Inflammatory macrophage treated with lipopolysaccharide for 4 hours (primary cell): ENCODE measurements around the gene ARMC2.
"Not testable (repeated sequence)": the region's sequence is repeated elsewhere in the genome, so short reads cannot be mapped to it uniquely, and the experiment has no call there.

ENCODE experiments used
- DNase-seq: peaks from one replicate; pipeline ENCODE4 v3.0.0-alpha.2; 2020

ARMC2 gene

DNA sequence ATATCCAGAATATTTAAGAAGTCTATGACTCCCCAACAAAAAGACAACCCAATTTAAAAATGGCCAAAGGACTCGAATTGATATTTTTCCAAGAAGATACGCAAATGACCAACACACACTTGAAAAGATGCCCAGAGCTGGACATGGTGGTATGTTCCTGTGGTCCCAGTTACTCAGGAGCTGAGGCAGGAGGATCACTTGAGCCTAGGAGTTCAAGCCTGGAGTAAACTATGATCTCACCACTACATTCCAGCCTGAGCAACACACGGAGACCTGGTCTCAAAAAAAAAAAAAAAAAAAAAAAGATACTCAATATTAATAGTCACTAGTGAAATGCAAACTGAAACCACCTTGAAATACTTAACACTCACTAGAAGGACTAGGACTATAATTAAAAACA, 12.2 kb upstream of the ARMC2 start:
- DNase-seq = no peak

DNA sequence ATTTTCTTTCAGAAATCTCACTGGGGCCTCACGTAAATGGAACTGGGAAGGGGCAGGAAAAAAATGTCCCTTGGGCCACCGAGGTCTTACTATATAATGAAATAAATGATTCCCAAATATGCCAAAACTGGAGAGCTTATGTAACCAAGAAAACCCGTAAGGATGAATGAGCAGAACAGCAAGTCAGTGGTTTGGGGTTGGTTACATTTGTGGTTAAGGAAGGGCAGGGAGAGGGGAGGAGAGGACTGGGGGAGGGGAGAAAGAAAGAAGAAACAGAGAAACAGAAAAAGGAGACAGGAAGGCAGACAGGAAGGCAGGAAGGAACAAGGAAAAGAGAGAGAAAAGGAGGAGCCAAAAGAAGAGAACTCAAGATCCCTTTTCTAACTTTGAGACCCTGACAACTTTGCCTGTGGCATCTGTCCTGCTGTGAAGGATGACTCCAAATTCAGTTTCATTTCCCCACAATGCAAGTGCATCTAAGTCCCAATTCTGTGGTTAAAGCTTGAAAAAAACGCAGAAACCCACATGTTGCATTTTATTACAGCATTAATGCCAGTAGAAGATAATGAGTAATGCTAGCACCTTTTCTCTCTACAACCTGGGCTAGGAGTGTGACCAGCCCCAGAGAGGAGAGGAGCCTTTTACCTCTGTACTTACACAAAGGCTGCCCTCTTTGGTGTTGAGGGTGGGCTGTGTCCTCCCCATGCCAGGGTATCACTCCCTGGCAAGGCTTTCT, 10.8 kb upstream of the ARMC2 start:
- DNase-seq = peak; percentile 85

DNA sequence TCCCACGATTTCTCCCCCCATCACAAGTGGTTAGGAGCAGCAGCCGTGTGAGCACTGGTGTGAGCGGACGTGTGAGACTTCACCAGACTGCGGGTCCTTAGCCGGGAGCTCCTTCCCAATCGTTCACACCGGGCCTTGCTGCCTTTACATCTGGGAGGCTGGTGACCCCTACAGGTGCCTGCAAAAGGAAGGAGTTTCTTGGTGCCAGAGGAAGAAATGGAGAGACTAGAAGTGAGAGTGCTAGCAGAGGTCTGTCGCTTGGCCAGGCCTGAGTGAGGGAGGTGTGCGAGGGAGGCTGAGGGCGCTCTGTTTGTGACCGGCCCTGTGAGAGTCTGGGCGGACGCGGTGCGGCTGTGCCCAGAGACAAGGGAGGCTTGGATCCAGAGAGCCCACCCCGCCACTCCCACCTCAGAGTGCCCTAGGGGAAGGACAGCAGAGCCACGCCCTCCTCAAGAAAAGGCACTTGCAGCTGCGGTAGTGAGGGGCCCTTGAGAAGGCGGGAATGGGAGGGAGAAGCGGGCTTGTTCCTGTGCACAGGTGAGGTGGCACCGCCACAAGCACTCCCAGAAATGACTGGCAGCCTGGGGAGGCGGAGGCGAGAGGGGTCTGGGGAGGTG, 10.0 kb upstream of the ARMC2 start:
- no peak for DNase-seq

DNA sequence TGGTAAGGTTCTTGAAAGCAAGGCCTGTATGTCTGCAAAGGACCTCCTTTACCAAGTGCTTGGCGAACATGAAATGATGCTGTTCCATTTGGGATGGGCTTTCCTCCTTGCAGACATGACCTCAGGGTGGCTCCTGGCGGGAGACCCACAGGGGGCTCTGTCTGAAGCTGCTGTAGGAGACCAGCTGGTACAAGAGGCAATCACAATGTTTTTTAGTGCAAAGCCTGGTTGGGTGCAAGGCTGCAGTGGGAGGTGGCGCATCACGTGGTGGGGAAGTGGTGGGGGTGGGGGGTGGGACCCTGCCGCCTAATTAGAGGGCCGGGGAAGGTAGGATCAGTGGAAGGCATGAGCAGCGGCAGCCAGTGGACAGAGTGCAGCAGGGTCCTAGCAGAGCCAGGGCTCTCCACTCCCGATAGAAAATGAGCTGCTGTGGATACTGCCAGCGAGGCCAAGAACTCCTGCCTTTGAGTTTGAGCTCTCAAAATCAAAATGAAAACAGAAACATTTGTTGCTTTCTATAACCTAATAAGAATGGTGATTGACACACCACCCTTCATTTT, 9.1 kb upstream of the ARMC2 start:
- DNase-seq = no peak

DNA sequence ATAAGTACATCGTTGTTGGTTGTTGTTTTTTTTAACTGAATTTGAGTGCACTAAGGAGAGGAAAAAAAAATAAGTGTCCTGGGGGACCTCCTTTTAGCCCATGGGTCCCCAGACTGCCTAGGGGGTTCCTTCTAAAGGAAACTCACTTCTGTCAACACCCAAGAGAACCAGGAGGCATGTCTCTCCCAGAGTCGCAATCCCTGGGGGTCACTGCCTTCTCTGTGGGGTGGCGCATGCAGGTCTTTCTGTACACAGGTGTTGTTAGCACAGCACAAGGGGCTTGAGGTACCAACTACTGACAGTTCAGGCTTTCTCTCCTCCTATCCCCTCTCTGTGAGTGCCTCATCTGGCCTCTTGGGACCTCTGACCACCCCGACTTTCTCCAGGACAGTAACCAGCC, 7.3 kb upstream of the ARMC2 start:
- no peak for DNase-seq

DNA sequence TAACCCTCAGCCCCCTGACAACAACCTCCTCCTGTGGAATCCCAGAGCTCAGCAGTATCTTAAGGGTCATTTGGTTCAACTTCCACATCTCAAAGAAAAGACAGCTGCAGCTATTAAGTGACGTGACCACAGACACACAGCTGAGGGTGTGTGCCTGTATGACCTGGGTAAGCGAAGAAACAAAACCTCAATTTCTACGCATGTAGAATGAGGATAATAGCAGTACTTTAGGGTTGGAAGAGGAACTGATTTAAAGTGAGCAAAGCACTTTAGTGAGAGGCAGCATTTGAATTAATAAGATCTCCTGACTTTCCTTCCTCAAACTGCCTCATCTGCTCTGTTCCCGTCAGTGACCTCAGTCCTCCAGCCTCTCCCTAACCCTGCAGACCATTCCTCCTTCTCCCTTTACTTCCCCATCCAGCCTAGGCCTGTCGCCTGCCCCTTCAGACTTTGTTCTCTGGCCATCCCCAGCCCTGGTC, 6.8 kb upstream of the ARMC2 start:
- DNase-seq = peak; percentile 90

DNA sequence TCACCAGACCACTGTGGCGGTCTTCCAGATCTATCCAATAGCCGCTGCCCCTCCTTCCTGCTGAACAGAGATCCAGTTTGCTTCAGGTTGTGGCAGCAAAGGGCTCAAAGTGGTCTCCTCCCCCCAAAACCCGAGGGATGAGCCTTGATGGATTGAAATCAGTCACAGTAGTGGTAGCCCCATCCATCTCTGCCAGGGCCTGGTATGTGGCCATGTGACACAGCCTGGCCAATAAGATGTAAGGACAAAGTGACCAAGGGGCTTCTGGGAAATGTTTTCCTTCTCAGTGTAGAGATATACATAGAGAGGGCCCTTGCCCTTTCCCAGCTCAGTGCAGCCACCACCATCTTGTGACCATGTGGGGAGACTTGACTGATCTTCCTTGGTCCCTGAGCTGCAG, 4.1 kb upstream of the ARMC2 start:
- DNase-seq = no peak

DNA sequence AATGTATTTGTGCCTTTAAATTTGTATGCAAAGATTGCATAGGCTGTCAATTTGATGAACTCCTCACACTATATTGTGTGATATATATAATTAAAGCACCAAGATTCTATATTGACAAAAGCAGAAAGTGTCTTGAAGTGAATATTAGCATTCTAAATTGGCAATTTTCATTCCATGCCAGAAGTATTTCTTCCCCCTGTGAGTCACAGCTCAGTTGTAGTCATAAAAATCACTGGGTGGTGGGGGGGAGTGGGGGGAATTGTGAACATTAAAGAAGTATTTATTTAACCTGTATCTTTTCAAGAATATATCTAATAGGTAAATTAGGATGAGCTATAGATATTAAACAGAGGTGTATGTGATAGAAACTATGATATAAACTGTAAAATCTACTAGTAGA, 3.1 kb upstream of the ARMC2 start:
- DNase-seq = no peak

DNA sequence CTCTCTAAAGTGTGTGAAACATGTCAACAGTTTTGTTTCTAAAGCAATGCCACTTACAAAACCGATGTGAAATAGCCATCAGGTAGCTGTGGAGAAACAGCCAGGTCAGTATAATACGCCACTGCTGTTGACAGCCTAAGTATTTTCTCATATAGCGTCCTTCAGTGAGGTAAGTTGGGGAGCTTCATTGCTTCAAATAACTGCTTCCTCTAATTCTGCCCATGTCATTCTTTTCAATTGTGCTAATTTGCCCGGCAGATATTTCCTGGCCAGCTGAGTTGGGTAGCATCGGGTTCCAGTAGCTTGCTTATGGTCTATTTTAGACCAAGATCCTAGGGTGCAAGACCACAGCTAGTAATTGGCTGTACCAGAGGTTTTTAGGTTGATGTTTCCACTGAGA, 2.1 kb upstream of the ARMC2 start:
- DNase-seq = peak; percentile 25

DNA sequence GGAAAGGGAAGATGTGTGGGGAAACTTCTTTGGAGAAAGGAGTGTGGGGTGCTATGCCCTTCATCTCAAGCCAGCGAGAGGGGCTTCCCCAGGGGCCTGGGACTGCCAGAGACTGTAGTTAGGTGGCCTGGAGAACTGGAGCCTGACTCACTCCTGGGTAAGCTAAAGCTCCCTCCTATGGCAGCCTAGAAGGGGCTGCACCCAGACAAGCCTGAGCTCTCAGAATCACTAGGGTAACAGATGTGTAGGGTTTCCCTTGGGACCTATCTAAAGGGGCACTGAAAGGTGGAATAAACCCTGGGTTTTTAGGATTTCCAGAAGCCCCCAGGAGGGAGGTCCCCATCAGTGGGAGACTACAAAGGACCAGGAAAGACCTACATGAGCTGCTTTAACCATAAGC, 1.6 kb upstream of the ARMC2 start:
- no peak for DNase-seq

DNA sequence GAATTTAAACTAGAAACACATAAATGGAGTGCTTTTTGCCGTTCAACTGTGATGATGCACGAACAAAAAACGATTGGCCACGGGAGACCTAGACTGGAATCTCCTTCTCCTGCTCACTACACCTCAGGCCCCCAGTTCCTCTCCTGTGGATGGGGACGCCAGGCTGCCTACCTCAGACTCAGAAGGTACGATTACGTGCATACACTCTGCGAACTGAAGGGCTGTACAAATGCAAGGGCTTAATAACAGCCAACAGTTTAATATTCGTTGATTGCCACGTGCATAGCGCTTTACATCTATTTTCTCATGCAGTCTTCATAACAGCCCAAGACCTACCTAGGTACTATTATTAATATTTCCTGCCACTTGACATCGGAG, 495 bp upstream of the ARMC2 start:
- DNase-seq = no peak

DNA sequence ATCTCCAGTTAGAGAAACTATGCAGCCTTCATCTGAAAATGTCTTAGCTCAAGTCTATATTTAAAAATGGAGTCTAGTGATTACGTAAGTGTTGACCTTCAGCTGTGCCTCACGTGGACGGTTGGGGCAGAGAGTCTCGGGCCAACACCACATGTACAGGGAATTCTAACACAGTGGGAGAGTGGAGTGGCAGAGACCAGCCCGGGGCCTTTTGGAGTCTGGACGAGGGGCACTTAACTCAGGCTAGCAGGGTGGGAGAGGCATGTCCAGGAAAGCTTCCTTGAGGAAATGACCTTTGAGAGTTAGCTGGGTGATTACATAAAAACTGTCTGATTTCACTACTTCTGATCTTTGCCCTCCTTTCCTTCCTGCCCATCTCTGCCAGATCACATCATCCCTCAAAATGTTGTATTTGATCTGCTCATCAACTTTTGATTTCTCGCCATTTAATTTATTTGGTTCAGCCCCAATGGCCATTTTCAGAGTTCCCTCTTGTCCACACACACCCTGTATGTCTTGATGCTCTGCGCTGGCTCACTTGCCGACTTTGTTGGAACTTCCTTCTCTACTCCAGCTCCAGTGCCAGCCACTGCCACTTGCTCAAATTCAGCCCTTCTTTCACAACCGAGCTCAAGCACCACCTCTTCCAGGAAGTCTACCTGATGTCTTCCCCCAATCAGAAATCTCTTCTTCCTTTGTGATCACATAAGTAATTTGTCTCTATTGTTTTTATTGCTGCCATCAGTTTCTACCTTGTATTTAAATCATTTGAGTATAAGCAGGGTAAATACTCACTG, 2.6 kb downstream of the ARMC2 start:
- DNase-seq = peak; percentile 57

DNA sequence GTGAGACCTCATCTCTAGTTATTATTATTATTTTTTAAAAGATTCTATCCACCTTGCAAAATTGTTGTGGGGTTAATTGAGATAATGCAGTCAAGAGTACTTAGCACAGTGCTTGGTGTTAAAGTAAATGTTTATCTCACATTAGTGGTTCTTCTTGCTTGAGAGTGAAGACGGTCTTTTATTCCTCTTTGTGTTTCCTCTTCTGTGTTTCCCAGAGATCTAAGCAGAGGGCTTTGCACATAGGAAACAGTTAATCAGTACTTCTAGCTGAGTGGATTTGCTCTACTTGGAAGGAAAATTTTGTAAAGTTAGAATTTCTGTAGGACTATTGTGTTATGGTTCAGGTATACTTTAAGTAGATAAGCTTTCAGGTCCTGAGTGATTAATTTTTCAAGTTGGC, 3.5 kb downstream of the ARMC2 start:
- DNase-seq = no peak

DNA sequence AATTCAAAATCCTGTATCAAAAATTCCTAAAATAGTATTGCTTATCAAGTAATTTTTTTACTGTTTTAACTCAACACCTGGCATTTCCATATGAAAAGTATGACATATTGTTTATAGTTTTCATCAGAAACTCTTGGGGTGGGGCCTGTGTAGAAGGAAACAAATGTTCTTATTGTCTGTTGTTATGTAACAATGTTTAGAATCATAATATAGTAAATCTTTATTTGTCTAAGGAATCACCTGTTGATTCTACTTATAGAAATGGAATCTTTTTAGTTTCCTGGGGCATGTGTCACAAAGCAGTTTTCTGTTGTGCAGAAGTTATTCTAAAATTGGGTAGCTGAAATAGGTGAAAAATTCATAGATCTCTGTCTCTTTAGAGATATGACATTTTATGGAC, 4.9 kb downstream of the ARMC2 start:
- DNase-seq = no peak

DNA sequence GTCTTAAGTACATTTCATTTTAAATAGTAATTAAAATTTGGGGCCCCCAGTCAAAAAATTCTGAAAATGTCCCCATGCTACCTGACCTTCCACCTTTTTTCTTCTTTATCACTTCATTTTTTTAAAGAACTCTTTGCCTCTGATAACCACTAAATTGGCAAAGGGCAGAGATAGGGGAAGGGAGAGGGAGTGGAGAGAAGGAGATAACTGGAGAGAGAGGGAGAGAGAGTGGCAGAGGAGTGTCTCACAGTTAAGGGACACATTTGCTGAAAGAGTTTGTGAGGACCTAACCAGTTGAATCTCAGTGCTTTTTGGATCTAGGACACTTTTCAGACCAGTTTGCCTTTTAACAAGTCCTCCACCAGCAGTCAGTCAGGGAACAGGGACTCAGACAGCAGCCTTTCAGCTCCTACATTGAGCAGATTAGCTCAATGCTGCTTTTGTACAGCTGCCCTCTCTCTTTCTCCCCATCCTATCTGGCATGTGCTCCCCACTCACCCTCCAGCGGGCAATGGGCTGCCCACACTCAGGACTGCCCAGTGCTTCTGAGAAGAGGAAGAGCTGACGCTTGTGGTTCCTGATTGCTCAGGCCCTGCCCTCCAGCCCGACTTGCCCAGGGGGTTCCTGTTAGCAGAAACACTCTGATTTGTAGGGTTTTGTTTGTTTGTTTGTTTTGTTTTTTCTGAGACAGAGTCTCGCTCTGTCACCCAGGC, 14.4 kb downstream of the ARMC2 start:
- DNase-seq = peak; percentile 85

DNA sequence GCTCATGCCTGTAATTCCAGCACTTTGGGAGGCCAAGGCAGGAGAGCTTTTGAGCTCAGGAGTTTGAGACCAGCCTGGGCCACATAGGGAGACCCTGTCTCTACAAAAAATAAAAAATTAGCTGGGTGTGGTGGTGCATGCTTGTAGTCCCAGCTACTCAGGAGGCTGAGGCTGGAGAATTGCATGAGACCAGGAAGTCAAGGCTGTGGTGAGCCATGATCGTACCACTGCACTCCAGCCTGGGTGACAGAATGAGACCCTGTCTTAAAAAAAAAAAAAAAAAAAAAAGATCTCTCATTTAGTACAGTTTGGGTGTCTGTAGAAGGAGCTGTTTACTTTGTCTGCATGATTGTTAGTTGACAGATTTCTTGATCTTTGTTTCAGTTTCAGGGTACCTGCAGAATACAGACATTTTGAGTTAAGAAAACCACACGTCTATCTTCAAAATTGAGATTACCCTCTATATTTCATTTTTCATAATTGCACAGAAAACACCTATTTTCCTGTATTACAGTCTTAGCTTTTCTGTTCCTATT, 17.6 kb downstream of the ARMC2 start:
- DNase-seq = not testable (repeated sequence)

DNA sequence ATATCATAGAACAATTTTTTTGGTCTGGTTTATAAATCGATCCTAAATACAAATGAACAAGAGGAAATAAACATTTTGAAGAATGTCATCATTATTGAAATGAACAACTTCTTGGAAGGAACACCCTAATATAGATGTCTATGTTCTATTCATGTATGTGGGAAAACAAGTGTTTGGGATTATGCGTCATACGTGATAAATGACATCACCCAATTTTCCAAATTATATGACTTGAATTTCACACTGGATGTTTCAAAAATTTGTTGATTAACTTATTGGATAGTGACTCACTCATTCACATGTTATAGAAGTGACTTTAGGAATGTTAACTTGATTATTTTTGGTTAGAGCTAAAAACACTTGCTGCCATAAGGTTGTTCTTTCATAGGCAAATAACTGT, 18.6 kb downstream of the ARMC2 start:
- DNase-seq = no peak

DNA sequence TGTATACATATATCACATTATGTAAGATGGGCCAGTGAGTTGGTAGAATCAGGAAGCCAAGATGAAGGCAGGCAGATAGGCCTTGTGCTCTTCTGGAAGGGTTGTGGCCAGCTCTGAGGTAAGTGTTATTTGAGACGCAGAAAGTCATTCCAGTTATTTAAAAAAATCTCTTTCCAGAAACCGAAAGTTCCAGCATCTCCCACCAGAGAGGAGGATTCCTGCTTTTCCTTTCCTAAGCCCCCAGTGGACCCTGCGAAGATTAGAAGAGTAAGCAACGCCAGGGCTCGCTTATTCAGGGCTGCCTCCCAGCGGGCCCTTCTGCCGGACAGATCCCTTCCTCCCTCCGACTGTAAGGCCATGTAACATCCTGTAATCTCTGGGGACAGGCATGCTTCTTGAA, 20.4 kb downstream of the ARMC2 start:
- DNase-seq = no peak

DNA sequence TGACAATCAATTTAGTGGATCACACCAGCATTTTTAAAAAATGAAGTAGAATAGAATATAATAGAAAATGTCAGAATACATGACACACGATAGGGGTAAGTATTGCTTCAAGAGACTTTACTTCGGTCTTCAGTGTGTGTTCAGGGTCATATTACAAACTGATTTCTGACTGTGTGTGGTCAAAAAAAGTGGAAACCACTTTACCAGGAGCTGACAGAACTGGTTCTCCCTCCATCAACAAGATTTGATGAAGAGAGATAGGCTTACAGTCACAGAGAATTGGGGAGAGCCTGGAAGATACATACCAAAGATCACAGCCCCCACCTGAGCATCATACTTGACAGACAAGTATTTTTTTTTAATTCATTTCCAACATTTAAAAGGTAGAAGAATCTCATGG, 21.7 kb downstream of the ARMC2 start:
- DNase-seq = no peak

DNA sequence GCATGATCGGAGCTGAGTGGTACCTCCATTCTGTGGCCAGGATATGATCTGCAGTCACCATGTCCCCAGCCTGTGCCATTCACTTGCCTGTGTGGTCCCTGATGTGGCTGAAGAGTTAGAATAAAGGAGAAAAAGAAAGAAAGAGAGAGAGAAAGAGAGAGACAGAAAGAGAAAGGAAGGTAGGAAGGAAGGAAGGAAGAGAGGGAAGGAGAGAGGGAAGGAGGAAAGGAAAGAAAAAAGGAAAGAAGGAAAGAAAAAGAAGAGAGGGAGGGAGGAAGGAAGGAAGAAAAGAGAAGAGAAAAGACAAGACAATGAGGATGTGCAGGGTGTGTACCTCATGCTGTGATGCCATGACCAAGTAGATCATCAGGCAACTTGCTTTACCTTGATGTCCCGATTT, 22.1 kb downstream of the ARMC2 start:
- DNase-seq = no peak

DNA sequence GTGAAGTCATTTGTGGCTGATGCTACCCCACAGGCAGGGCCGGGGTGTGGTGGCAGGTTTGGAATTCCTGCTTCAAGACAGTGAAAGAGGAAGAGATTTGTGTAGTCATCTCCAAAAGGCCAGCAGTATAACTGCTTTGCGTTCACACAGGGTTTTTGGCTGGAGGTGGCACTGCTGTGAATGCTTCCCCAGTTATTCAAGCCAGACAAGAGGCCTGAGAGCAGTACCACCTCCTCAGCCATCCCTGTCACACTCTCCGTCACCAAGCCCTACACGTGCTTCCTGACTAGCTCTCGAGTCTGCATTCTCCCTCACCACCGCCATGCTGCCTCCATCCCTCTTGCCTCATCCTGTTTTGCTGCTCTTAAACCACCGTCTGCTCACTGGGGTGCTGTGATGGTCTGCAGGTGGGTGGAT, 23.9 kb downstream of the ARMC2 start:
- DNase-seq = peak; percentile 69

DNA sequence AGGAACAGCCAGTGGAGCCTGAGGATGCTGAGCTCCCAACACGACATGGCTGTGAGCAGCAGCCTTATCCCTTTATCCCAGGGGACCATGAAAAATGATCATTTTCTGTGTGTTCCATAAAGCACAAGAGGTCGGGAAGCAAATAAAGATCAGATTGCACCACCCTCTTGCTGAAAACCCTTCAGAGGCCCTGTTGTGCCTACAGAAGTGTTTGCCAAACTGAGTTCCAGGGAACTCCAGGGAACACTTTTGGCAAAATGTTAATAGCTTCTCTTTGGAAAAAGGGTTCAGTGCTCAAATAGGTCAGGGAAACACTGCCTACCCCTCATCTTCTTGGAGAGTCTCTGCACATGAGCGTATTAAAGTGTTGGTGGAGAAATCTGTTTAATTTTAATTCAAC, 24.4 kb downstream of the ARMC2 start:
- no peak for DNase-seq

DNA sequence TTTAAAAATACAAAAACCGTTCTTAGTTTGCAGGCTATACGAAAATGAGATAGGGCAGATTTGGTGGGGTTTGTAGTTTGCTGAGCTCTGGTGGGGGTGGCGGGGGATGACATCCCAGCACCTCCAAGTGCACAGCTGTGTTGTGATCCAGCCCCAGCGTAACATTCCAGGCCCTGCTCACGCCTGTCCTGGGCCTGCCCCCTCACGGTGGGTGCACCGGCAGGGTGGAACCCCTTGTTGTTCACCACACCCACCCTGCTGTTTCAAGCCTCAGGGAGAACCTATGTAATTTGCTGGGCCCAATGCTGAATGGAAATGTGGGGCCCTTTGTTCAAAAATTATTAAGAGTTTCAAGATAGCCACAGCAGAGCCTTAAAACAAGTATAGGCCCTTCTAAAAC, 25.0 kb downstream of the ARMC2 start:
- no peak for DNase-seq
